Neuronal stem cell (in vitro differentiated cells): ENCODE results near the gene ZNF740.
A peak's percentile ranks its signal among the peaks of the same experiment; 100 is the strongest.

Experiments used
- DNase-seq: peaks from one replicate; pipeline ENCODE4 v3.0.0-alpha.2; 2013; ENCODE audit warnings: low spot score
- H2AFZ ChIP-seq: one replicate; pipeline ENCODE4 v1.6.1; 2013; ENCODE audit warnings: mild to moderate bottlenecking, low read length, inconsistent platforms
- H2AK5ac ChIP-seq: 2 replicates; pipeline ENCODE4 v1.6.1; 2013; ENCODE audit warnings: low read depth, mild to moderate bottlenecking, inconsistent platforms, low read length, moderate library complexity, mixed read lengths
- H2BK120ac ChIP-seq: 2 replicates; pipeline ENCODE4 v1.6.1; 2013; ENCODE audit warnings: low read depth, mild to moderate bottlenecking, inconsistent platforms, low read length, moderate library complexity, mixed read lengths
- H2BK12ac ChIP-seq: one replicate; pipeline ENCODE4 v1.6.1; 2013; ENCODE audit warnings: low read length, inconsistent platforms
- H2BK15ac ChIP-seq: 2 replicates; pipeline ENCODE4 v1.6.1; 2013; ENCODE audit warnings: mild to moderate bottlenecking, low read length, inconsistent platforms, mixed read lengths
- H2BK5ac ChIP-seq: one replicate; pipeline ENCODE4 v1.6.1; 2013; ENCODE audit warnings: inconsistent platforms, mild to moderate bottlenecking, low read length, moderate library complexity
- H3K14ac ChIP-seq: one replicate; pipeline ENCODE4 v1.6.1; 2013; ENCODE audit warnings: low read length, inconsistent platforms
- H3K18ac ChIP-seq: 2 replicates; pipeline ENCODE4 v1.6.1; 2013; ENCODE audit warnings: low read length, inconsistent platforms
- H3K23ac ChIP-seq: 2 replicates; pipeline ENCODE4 v1.6.1; 2013; ENCODE audit warnings: low read depth, mild to moderate bottlenecking, mixed read lengths, low read length, inconsistent platforms; ENCODE audit not compliant: poor library complexity
- H3K27ac ChIP-seq: replicated peaks from 3 replicates; pipeline ENCODE4 v1.5.1; 2013; ENCODE audit warnings: low read length, inconsistent platforms
- H3K27me3 ChIP-seq, 3 experiments: 2 replicates each; pipeline ENCODE4 v1.6.1; 2013; ENCODE audit warnings: low read length in 3 of 3, mild to moderate bottlenecking in 2 of 3, inconsistent platforms in 1 of 3, low read depth in 1 of 3, mixed read lengths in 1 of 3, moderate library complexity in 1 of 3; ENCODE audit not compliant: control insufficient read depth in 3 of 3, insufficient read depth in 3 of 3
- H3K36me3 ChIP-seq, 2 donors: replicated peaks in 1 of 2; 2 replicates each; pipeline ENCODE4 v1.6.1; 2013; ENCODE audit warnings: low read length in 2 of 2; ENCODE audit not compliant: control insufficient read depth in 2 of 2, insufficient read depth in 2 of 2
- H3K4ac ChIP-seq: 2 replicates; pipeline ENCODE4 v1.6.1; 2013; ENCODE audit warnings: inconsistent platforms, mild to moderate bottlenecking, low read length, moderate library complexity
- H3K4me1 ChIP-seq, 2 donors: 1 replicate in 1 of 2; 2 replicates in 1 of 2; pipeline ENCODE4 v1.6.1; 2013; ENCODE audit warnings: low read length in 2 of 2, low read depth in 1 of 2; ENCODE audit not compliant: control insufficient read depth in 2 of 2, insufficient read depth in 1 of 2
- H3K4me2 ChIP-seq: one replicate; pipeline ENCODE4 v1.6.1; 2013; ENCODE audit warnings: mild to moderate bottlenecking, low read length, inconsistent platforms; ENCODE audit not compliant: insufficient read depth, poor library complexity, severe bottlenecking
- H3K4me3 ChIP-seq, 2 donors: 2 replicates each; pipeline ENCODE4 v1.5.1; 2013; ENCODE audit warnings: low read length in 2 of 2, mild to moderate bottlenecking in 2 of 2, inconsistent platforms in 1 of 2, moderate library complexity in 1 of 2
- H3K79me1 ChIP-seq: one replicate; pipeline ENCODE4 v1.6.1; 2013; ENCODE audit warnings: low read depth, mild to moderate bottlenecking, inconsistent platforms, low read length, moderate library complexity
- H3K9ac ChIP-seq: one replicate; pipeline ENCODE4 v1.6.1; 2013; ENCODE audit warnings: mild to moderate bottlenecking, low read depth, low read length, inconsistent platforms; ENCODE audit not compliant: poor library complexity
- H3K9me3 ChIP-seq, 2 donors: replicated peaks in 1 of 2; 2 replicates each; pipeline versions ENCODE3 to v1.6.1; 2013; ENCODE audit warnings: low read length in 2 of 2, mild to moderate bottlenecking in 2 of 2, inconsistent platforms in 1 of 2, low read depth in 1 of 2, mixed read lengths in 1 of 2, moderate library complexity in 1 of 2; ENCODE audit not compliant: control insufficient read depth in 2 of 2, insufficient read depth in 1 of 2
- H4K8ac ChIP-seq: one replicate; pipeline ENCODE4 v1.6.1; 2013; ENCODE audit warnings: low read depth, mild to moderate bottlenecking, inconsistent platforms, low read length, moderate library complexity
- H4K91ac ChIP-seq: one replicate; pipeline ENCODE4 v1.6.1; 2013; ENCODE audit warnings: low read length, low read depth, mild to moderate bottlenecking, inconsistent platforms; ENCODE audit not compliant: poor library complexity
- WGBS, 2 donors: extraction: QIAGEN DNeasy Blood & Tissue Kit; methylation state at CpG; one replicate each; pipeline ENCODE4 v1.1.7; 2013; ENCODE audit warnings: missing lambda C conversion rate in 2 of 2, mixed read lengths in 1 of 2; ENCODE audit not compliant: insufficient read length in 2 of 2, insufficient replicate concordance in 1 of 2; ENCODE audit errors: extremely low coverage in 2 of 2; 5-methylcytosine and 5-hydroxymethylcytosine counted together

ZNF740 gene

DNA sequence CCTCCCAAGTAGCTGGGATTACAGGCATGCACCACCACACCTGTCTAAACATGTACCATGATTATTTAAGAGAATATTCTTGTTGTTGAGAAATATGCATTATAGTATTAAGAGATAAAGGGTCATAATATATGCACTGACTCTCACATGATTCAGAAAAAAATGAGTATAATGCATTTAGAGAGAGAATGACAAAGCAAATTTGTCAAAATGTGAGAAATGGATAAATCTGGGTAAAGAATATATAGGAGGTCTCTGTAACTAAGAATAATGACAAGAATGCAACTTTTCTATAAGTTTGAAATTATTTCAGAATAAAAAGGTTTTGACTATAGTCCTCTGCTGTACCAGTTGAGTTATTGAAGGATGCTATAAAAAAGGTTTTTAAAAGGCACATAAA is 28.1 kb upstream of the ZNF740 start:
- Histone ChIP-seq H3K14ac (no peak overlapping the region), H3K27ac (no peak overlapping the region), H3K4me2 (no peak overlapping the region), H3K36me3 (no peaks in the 10 kb centered on the region), H3K27me3 (no peaks in the 10 kb centered on the region), H4K91ac (no peak overlapping the region), H4K8ac (no peak overlapping the region), H3K9ac (no peak overlapping the region), H3K4ac (no peak overlapping the region), H3K4me1 (peaks cover 0 to 2% of the 10 kb centered on the region in 2 donors), H2AK5ac (no peak overlapping the region), H3K79me1 (no peaks in the 10 kb centered on the region), H3K4me3 (no peak overlapping the region), H2AFZ (no peak overlapping the region), H3K9me3 (no peaks in the 10 kb centered on the region), H3K18ac (no peak overlapping the region), H2BK12ac (no peak overlapping the region), H2BK15ac (no peak overlapping the region), H2BK5ac (no peak overlapping the region), H2BK120ac (no peak overlapping the region), H3K23ac (no peak overlapping the region)
- DNase-seq = no peak

DNA sequence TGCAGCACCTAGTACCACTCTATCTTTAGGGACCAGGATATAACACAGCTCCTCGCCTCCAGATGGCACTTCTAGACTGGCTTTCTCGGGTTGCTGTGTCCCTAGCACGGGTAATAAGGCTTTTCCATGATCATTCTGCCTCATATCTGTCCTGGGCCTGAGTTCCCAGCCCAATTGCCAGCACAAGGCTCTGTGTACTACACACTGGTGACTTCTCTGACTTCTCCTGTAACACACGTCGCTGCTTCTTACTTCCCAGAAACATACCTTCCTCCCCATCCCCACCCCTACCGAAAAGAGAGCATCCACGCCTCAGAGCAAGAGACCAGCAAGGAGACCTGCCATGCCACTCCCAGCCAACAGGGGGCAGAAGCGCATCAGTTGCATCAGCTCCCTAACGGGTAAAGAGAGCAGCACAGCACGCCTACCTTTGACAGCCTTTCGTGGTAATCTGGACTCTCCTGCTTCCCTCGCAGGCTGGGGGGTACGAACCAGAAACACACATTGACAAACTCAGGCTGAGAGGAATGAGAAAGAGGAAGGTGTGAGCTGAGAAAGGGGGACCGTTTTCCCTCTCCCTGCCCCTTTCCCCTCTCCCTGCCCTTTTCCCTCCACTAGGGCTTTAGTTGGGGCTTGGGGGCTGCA is 21.2 kb upstream of the ZNF740 start:
- peak overlapping the region; percentile 68 for H2BK12ac ChIP-seq
- no peak overlapping the region for H3K4ac ChIP-seq
- H3K27ac ChIP-seq = no peak overlapping the region
- H3K4me2 ChIP-seq = no peak overlapping the region
- no peaks in the 10 kb centered on the region for H3K79me1 ChIP-seq
- peak overlapping the region; percentile 64 for H3K9ac ChIP-seq
- H3K4me3 ChIP-seq = no peak overlapping the region
- no CpG with 5 or more reads among the region's 14 CpGs for WGBS, 2 donors
- peak overlapping the region; percentile 78 for H2AFZ ChIP-seq
- peaks cover 0 to 3% of the 10 kb centered on the region in 2 donors for H3K9me3 ChIP-seq
- no peak overlapping the region for H2BK120ac ChIP-seq
- H2BK15ac ChIP-seq = no peak overlapping the region
- no peak overlapping the region for H4K8ac ChIP-seq
- H3K4me1 ChIP-seq = peaks cover 0 to 2% of the 10 kb centered on the region in 2 donors
- no peak overlapping the region for H4K91ac ChIP-seq
- H2BK5ac ChIP-seq = no peak overlapping the region
- H3K18ac ChIP-seq = no peak overlapping the region
- H3K23ac ChIP-seq = no peak overlapping the region
- H2AK5ac ChIP-seq = no peak overlapping the region
- no peak overlapping the region for H3K14ac ChIP-seq
- H3K27me3 ChIP-seq = no peaks in the 10 kb centered on the region
- H3K36me3 ChIP-seq = no peaks in the 10 kb centered on the region
- DNase-seq = peak; percentile 74

DNA sequence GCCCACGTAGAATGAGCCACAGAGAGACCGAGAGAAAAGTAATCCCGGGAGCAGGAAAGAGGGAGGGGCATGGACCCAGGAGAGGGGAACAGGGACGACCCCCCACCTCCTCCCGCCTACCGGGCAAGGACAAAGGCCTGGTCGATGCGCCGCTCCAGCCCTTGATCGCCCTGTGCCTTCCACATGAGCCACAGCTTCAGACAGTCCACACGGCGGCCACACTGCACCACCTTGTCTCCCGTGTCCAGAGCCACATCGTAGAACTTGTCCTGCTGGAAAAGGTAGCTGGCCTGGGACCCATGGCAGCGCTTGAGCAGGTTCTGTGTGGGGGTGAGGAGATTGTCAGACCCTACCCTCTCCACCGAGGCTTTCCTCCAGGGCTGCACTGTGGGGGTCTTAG is 20.5 kb upstream of the ZNF740 start:
- Histone ChIP-seq H3K9me3 (peaks cover 0 to 3% of the 10 kb centered on the region in 2 donors), H2BK12ac (peak overlapping the region; percentile 26), H3K27ac (no peak overlapping the region), H2BK15ac (no peak overlapping the region), H4K91ac (no peak overlapping the region), H3K4me2 (no peak overlapping the region), H3K23ac (no peak overlapping the region), H3K18ac (peak overlapping the region; percentile 22), H3K4me3 (peak overlapping the region in 1 of 2 donors; percentile 52), H3K4me1 (peaks cover 0 to 2% of the 10 kb centered on the region in 2 donors), H3K79me1 (no peaks in the 10 kb centered on the region), H3K4ac (no peak overlapping the region), H2BK5ac (no peak overlapping the region), H4K8ac (no peak overlapping the region), H3K14ac (no peak overlapping the region), H3K9ac (no peak overlapping the region), H2BK120ac (no peak overlapping the region), H2AK5ac (no peak overlapping the region), H3K36me3 (no peaks in the 10 kb centered on the region), H2AFZ (peak overlapping the region; percentile 78), H3K27me3 (no peaks in the 10 kb centered on the region)
- DNase-seq = no peak
- WGBS, 2 donors = no CpG with 5 or more reads among the region's 16 CpGs

DNA sequence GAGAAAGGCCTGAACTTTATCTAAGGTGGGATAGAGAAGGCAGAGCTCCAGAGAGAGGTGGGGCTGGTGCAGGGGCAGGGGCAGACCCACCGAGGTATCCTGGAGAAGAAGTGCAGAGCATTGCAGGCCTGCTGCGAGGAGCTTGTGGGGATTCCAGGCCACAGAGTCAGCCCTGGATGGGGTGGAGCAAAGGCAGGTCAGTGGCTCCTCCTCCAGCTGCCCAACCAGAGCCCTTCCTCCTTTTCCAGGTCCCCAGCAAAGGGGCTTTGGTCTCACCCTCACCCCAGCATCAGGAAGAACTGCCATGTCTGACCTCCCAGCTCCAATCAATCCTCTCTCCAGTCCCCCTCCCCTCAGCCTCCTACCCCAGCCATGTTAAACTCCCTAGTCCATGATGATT is 19.8 kb upstream of the ZNF740 start:
- H2AK5ac ChIP-seq = no peak overlapping the region
- DNase-seq = no peak

More for the DNA sequence above, 19.8 kb upstream of the ZNF740 start:
- Histone ChIP-seq H2BK5ac (no peak overlapping the region), H3K27me3 (no peaks in the 10 kb centered on the region), H4K91ac (no peak overlapping the region), H3K4me3 (no peak overlapping the region), H3K9me3 (peaks cover 0 to 3% of the 10 kb centered on the region in 2 donors), H2BK15ac (no peak overlapping the region), H3K4me1 (peaks cover 0 to 2% of the 10 kb centered on the region in 2 donors), H3K79me1 (no peaks in the 10 kb centered on the region), H3K9ac (no peak overlapping the region), H3K36me3 (no peaks in the 10 kb centered on the region), H2AFZ (no peak overlapping the region), H3K27ac (no peak overlapping the region), H2BK12ac (no peak overlapping the region), H3K18ac (no peak overlapping the region), H3K4ac (no peak overlapping the region), H2BK120ac (no peak overlapping the region), H3K14ac (no peak overlapping the region), H3K4me2 (no peak overlapping the region), H4K8ac (no peak overlapping the region), H3K23ac (no peak overlapping the region)
- WGBS, 2 donors = no CpG with 5 or more reads among the region's 2 CpGs
